Ovary (tissue), 3 donors: Measurements from ENCODE around the gene TRIM63.

Experiments used
- CTCF ChIP-seq, 3 donors: fragments of 450-650 bp in 2 of 3; fragments of 200-600 bp in 1 of 3; IDR thresholded peaks; one replicate each; pipeline versions ENCODE4 v1.5.1 to v1.8.0; 2016 to 2022; ENCODE audit warnings: antibody characterized with exemption in 3 of 3, mild to moderate bottlenecking in 1 of 3
- EP300 ChIP-seq: sonication (generic); formaldehyde crosslinking; IDR thresholded peaks from one replicate; pipeline ENCODE4 v1.6.1; 2017; ENCODE audit warnings: antibody characterized with exemption
- POLR2A ChIP-seq: fragments of 450-650 bp; IDR thresholded peaks from one replicate; pipeline ENCODE4 v1.6.1; 2017; ENCODE audit warnings: antibody characterized with exemption, mild to moderate bottlenecking, moderate library complexity
- donor health status: DM: no; HTN: no; CAD: no.

DNA sequence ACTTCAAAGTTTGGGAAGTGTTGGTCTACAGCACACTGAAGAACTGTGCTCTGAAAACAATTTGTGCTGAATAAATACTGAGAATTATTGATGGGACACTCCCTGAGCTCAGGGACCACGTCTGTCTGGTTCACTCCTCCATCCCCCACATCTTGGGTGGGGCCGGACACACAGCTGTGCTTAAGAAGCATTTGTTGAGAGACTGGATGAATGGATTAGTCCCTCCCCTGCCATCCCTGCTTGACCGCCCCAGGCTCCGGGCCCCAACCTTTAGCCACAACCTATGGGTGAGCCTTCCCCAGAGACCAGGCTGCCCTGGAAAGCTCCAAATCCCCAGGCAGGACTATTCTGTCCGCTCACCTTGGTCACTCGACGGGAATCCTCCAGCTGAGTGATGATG, 7.5 kb downstream of the TRIM63 start:
- no peak for TF ChIP-seq CTCF (IDR thresholded peaks at IDR 0.05)
- no peak for TF ChIP-seq POLR2A
- TF ChIP-seq EP300: no peak
